Activated CD4-positive, CD25-positive, alpha-beta regulatory T cell treated with anti-CD3 and anti-CD28 coated beads, Interleukin-2, amount 50 U/mL, for 16 hours (primary cell): ENCODE data around the gene SLC8A1.

Experiments
- DNase-seq: peaks from one replicate; pipeline ENCODE4 v3.0.0-alpha.2; 2020; ENCODE audit warnings: low read depth, low spot score

Gene SLC8A1

GRCh38 chr2:40386177-40386576, 65.7 kb downstream of the SLC8A1 start:
- DNase-seq, result no peak

DNA sequence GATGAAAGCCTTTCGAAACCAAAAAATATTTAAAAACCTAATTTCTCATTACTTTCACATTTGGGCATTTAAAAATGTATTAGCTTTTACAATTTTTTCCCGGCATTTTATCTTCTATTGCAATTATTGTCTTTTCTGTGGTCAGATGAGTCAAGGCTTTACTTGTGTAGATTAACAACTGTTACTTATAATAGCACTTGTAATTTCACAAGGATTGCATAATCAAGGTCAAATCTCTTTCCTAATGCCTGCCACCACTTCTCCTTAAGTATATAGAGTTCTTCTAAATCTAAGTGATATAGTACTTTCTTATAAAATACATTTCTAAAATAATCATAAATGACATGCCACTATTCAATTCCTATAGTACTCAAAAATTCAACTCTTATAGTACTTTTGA, 67.2 kb downstream of the SLC8A1 start:
- no peak for DNase-seq

GRCh38 chr2:40384233-40384632, 67.7 kb downstream of the SLC8A1 start:
- DNase-seq, result no peak

DNA sequence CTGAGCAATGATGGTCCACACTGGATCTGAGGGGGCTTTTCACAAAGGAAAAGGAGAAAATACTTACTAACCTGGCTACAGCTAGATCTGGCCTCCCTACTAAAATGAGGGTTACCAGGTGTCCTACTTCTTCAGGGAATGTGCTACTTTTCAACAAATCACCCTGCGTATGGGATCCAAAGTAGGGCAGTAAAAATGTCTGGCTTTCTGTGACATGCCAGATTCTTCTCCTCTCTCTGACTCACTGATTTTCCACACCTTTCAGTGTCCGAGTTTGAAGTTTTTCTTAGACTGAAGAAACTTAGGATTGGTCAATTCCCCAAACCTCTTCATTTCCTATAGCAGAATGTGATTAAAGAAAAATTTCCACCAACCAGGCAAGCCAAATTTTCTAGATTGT, 71.2 kb downstream of the SLC8A1 start:
- no peak for DNase-seq

GRCh38 chr2:40380041-40380440, 71.8 kb downstream of the SLC8A1 start:
- DNase-seq, result no peak

GRCh38 chr2:40374543-40375240, 77.2 kb downstream of the SLC8A1 start:
- no peak for DNase-seq

- DNase-seq, result no peak
These were observed 78.8 kb downstream of the SLC8A1 start for GRCh38 chr2:40373111-40373510.

DNA sequence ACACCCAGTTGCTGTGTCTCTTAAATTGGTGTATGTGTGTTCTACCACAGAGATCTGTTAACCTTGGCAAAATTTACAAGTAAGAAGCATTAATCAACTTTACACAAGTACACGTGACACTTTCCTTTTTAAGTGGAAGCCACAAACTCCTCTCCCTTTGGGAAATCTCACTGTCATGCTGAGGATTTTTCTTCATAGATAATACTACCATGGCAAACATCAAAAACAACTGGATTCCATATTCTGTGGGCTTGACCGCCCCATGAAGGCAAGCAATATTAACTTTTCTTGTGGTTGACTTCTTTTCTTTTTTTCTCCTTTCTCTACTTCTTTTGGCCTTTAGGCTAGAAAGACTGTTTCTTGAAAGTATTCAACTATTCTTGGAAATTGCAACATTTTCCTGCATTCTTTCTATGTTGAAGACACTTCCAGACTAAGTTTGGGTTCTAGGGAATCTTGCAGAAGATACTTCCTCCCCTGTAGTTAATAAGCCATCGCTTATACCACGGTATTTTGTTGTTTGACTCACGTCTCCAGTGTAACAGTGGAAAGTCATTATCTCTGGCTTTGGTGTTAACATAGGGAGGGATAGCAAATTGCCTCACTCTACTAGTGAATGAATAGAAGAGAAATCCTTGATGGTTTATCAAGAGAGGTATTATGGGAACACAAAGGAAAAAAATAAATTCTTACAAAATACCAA, 79.5 kb downstream of the SLC8A1 start:
- DNase-seq, result no peak

GRCh38 chr2:40371525-40372282, 80.2 kb downstream of the SLC8A1 start:
- DNase-seq, result no peak

GRCh38 chr2:40370007-40370395, 81.9 kb downstream of the SLC8A1 start:
- no peak for DNase-seq

DNA sequence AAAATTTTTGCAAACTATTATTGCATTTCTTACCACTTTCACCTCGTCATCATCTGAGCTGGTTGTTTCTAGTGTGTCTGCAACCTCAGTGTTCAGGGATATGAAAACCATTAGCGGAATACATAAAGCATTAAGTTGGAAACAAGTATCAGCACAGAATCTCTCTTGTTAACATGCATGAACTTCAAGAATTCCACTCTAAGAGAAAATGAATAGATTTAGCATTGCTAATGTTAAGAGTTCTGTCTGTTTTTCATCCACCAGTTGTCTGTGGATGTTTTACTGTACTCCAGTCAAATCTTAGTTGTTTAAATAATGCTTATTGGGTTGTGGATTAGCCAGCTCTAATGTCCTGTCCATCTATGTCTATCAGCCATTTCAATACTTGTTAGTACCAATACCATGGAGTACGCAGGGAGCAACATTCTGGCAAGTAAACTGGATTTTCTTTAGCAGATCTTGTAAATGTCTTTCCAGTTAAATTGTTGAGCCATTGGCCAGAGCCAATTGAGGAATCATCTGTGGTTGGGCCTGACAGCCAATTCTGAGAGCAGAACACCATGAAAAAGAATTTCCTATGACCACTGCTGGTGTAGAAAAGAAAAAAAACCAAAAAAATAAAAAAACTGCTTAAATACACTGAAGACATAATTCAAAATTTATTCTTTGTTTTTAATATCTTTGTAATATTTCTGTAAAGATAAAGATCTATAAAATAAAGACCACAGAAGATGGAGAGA, 82.5 kb downstream of the SLC8A1 start:
- DNase-seq, result no peak

GRCh38 chr2:40367652-40368051, 84.2 kb downstream of the SLC8A1 start:
- DNase-seq, result no peak

GRCh38 chr2:40367032-40367431, 84.9 kb downstream of the SLC8A1 start:
- no peak for DNase-seq

DNA sequence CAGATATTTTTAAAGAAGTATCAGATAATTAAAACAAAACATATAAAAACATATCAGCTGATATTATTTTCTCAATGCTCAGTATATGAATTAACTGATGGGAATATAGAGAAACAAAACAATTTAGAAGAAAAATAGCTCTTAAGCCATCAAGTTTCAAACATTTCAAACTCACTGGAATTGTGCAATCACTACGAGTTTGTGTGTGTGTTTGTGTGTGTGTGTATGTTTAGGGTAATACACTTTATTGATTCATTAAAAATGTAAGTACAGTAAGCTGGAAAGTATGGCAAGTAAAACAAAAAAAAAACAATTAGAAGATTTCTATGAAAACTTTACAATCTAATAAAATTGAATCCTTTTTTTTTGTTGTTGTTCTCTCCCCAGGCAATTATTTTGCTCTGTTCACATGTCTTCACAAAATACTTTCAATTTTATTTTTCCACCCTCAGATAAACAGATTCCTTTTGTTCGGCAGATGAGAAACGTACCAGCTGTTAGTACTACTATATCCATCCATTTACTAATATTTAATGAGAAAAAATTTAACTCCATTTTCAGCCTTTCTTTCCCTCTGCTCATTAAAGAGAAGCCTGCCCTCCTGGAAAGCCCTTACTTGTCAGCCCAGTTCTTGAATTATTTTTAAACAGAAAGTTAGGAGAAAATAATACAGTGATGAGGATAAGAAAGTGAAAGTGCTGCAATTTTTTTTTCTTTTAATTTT, 87.6 kb downstream of the SLC8A1 start:
- DNase-seq, result no peak

GRCh38 chr2:40363631-40364030, 88.3 kb downstream of the SLC8A1 start:
- DNase-seq, result no peak

GRCh38 chr2:40363231-40363630, 88.7 kb downstream of the SLC8A1 start:
- DNase-seq, result no peak

GRCh38 chr2:40361478-40361877, 90.4 kb downstream of the SLC8A1 start:
- no peak for DNase-seq

DNA sequence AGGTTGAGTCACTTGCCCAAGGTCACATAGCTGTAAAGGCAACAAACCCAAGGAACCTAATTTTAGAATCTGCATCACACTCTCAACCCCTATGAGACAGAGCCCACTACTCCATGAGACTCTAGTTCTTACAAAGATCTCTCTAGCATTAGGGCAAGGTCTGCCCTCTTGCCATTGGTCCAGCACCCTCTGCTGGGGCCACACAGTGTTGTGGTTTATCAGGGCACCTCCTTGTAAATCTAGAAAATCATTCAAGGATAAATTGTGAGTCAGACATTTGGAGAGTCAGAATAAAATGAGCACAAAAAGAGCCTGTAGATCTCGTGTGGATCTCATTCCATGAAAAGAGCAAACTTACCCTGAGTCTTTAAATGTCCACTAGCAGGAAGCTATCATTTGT, 91.2 kb downstream of the SLC8A1 start:
- DNase-seq, result no peak

DNA sequence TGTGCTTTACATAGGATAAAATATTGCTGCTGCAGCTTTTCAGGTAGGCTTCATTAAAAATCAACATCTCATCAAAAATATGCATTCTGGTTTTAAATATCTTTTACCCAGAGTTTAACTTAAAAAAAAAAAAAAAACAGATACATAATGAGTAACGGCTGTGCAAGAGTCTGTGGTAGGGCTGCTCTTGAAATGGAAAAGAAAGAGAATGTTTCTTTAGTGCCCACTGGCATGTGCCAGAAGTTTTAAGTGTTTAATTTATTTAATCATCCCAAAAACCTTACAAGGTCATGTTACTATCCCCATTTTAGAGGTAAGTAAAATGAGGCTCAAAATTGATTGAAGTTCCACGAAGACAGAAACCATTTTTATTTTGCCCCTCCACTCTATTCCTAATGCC, 92.1 kb downstream of the SLC8A1 start:
- DNase-seq, result no peak

GRCh38 chr2:40358783-40359182, 93.1 kb downstream of the SLC8A1 start:
- DNase-seq, result no peak

- DNase-seq, result no peak
These were observed 94.2 kb downstream of the SLC8A1 start for GRCh38 chr2:40357667-40358066.
